ENCODE results near the gene DUOX2. TPM values are rescaled to one million over a fixed set of nuclear protein-coding genes. Genes with fewer than 3 reads are reported as not detected.

The DUOX2 gene
- total RNA-seq, 1 donor from 2014 or later: 2.3 TPM

DNA sequence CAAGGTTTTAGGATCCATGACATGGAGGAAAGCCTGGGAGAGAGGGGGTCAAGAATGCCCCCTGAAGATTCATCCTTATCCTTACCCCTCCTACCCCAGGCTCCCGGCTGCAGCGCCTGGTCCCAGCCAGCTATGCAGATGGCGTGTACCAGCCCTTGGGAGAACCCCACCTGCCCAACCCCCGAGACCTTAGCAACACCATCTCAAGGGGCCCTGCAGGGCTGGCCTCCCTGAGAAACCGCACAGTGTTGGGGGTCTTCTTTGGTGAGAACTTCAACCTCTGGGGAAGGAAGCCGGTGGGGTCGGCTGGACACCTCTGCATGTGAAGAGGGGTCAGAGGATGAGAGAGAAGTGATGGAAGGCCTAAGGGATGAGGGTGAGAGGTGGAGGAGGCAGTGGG lies 20.1 kb upstream of the DUOX2 start:
- Mint-ChIP-seq H3K4me1 (peaks cover 16% of the 10 kb centered on the region), H3K4me3 (no peak overlapping the region), H3K27ac (no peak overlapping the region), H3K36me3 (no peaks in the 10 kb centered on the region), H3K9me3 (no peaks in the 10 kb centered on the region), H3K27me3 (ENCODE audit: low read depth) (peaks cover 75% of the 10 kb centered on the region)
- TF ChIP-seq, protein P1, sequence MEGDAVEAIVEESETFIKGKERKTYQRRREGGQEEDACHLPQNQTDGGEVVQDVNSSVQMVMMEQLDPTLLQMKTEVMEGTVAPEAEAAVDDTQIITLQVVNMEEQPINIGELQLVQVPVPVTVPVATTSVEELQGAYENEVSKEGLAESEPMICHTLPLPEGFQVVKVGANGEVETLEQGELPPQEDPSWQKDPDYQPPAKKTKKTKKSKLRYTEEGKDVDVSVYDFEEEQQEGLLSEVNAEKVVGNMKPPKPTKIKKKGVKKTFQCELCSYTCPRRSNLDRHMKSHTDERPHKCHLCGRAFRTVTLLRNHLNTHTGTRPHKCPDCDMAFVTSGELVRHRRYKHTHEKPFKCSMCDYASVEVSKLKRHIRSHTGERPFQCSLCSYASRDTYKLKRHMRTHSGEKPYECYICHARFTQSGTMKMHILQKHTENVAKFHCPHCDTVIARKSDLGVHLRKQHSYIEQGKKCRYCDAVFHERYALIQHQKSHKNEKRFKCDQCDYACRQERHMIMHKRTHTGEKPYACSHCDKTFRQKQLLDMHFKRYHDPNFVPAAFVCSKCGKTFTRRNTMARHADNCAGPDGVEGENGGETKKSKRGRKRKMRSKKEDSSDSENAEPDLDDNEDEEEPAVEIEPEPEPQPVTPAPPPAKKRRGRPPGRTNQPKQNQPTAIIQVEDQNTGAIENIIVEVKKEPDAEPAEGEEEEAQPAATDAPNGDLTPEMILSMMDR (IDR thresholded peaks at IDR 0.05; ENCODE audit: unreplicated experiment): no peak
- DNase-seq (ENCODE audit: low spot score in 2 of 2, unreplicated experiment in 2 of 2): no peak

DNA sequence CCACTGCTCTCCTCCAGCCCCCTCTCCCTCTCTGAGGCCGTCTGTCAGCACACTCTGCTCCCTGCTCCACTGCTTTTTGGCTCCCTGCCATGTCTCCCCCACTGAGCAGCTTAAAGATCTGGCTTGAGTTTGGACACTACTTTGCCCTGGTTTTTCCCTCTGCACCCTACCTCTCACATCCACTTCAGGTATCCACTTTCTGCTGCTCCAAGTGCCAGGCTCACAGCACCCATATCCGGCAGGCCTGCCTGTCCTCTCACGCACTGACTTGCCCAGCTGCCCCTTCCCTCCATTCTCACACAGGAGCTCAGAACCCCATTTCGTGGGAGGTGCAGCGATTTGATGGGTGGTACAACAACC lies 19.6 kb upstream of the DUOX2 start:
- Mint-ChIP-seq H3K9me3 (no peaks in the 10 kb centered on the region), H3K36me3 (no peaks in the 10 kb centered on the region), H3K4me3 (no peak overlapping the region), H3K4me1 (peaks cover 21% of the 10 kb centered on the region), H3K27me3 (ENCODE audit: low read depth) (peaks cover 80% of the 10 kb centered on the region), H3K27ac (no peak overlapping the region)
- TF ChIP-seq, protein P1 (IDR thresholded peaks at IDR 0.05; ENCODE audit: unreplicated experiment): no peak
- peak in 1 of 2 experiments; percentile 56 for DNase-seq (ENCODE audit: low spot score in 2 of 2, unreplicated experiment in 2 of 2)

DNA sequence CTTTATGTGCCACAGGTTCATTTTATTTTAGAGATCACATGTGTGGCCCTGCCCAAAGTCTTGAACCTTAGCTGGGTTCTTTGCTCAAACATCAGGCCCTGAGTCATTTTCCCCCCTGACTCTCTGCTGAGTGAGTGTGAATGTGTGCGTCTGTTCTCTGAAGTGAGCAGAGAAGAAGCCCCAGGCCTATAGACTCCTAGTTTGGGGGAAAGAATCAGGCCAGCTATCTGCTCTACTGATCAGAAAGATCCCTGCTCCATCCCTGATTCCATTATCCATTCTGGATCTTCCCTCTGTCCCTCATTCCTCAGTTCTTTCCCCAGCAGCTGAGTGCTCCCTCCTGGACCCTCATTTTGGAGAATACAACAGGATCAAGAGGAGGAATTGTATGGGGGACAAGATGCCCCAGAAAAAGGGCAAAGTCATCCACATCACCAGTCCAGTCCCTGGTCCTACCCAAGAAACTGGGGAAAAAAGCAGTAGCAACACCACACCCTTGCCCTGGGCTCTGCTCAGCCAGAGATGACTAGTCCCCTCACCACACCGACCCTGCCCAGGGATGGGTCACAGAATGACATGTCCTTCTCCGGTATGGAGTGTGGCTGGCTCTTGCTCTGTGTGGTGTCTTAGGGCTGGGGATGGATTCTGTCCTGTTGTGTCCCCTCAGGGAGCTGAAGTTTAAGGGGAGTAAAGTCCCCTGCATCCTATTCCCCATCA lies 19.0 kb upstream of the DUOX2 start:
- TF ChIP-seq, protein P1 (IDR thresholded peaks at IDR 0.05; ENCODE audit: unreplicated experiment): no peak
- Mint-ChIP-seq H3K36me3 (no peaks in the 10 kb centered on the region), H3K27ac (no peak overlapping the region), H3K4me1 (peaks cover 23% of the 10 kb centered on the region), H3K9me3 (no peaks in the 10 kb centered on the region), H3K27me3 (ENCODE audit: low read depth) (peaks cover 85% of the 10 kb centered on the region), H3K4me3 (no peak overlapping the region)
- no peak for DNase-seq (ENCODE audit: low spot score in 2 of 2, unreplicated experiment in 2 of 2)

DNA sequence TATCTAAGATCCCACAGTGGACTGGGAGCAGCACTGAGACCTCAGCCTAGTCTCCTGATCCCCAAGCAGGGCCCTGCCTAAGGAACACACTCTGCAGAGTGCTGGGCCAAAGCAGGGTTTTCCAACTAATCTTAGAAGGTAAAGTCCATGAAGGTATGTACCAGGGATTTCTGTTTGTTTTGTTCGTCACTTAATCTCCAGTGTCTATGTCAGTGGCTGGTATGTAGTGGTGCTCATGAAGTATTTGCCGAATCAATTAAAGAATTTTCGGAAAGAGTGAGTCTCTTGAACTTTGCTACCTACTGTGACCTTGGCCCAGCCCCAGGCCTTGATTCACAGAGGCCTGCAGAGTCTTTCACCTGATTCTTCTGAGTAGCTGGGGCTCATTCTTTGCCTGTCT lies 17.5 kb upstream of the DUOX2 start:
- TF ChIP-seq, protein P1 (IDR thresholded peaks at IDR 0.05; ENCODE audit: unreplicated experiment): no peak
- Mint-ChIP-seq H3K9me3 (no peaks in the 10 kb centered on the region), H3K27ac (no peak overlapping the region), H3K4me1 (peaks cover 23% of the 10 kb centered on the region), H3K36me3 (no peaks in the 10 kb centered on the region), H3K27me3 (ENCODE audit: low read depth) (peaks cover 89% of the 10 kb centered on the region), H3K4me3 (no peak overlapping the region)
- DNase-seq (ENCODE audit: low spot score in 2 of 2, unreplicated experiment in 2 of 2): no peak

DNA sequence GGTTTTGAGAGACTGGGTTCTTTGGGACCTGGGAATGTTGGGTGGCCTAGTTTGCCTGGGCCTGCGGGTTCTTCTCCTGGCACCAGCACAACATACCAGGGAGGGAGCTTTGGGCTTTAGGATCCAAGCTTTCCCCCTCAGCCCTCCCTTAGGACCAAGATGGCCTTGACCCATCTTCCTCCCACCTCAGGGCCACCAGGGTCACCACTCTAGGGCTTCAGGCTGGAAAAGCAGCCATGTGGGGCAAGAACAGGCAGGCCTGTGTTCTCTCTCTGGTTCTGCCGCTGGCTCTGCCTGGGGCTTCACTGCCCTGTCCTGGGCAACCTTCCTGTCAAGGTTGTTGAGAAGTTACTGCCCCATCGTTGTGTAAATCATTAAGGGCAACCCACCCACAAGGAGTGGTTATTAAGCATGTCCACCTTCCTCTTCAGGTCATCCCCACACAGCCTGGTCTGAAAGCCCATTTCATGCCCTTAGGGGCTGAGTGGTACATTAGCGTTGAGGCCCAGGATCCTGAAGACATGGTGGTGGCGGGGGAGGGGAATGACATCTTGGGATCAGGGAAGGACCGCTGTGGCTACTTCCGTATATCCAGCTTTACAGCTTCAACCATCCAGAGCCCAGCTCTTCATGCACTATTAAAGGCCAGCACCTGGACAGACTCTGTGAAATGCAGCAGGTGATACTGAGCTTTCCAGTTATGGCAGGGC lies 16.5 kb upstream of the DUOX2 start:
- peaks cover 93% of the 10 kb centered on the region for H3K27me3 Mint-ChIP-seq (ENCODE audit: low read depth)
- DNase-seq (ENCODE audit: low spot score in 2 of 2, unreplicated experiment in 2 of 2): no peak
- H3K4me3 Mint-ChIP-seq: peak overlapping the region; percentile 48
- H3K4me1 Mint-ChIP-seq: peaks cover 19% of the 10 kb centered on the region
- TF ChIP-seq, protein P1 (IDR thresholded peaks at IDR 0.05; ENCODE audit: unreplicated experiment): no peak
- no peak overlapping the region for H3K27ac Mint-ChIP-seq
- H3K9me3 Mint-ChIP-seq: no peaks in the 10 kb centered on the region
- no peaks in the 10 kb centered on the region for H3K36me3 Mint-ChIP-seq

Measured in mesothelial cell of epicardium (in vitro differentiated cells).